GM10266 (cell line): ENCODE results near the gene NAGA.

Experiments used
- DNase-seq: peaks from one replicate; pipeline ENCODE4 v3.0.0; 2012; ENCODE audit errors: extremely low spot score
- CTCF ChIP-seq: IDR thresholded peaks from 2 replicates; pipeline ENCODE4 v1.5.1; 2012; ENCODE audit warnings: mild to moderate bottlenecking, low read depth; ENCODE audit not compliant: control insufficient read depth, insufficient read depth; ENCODE audit errors: missing control alignments

Gene NAGA

GRCh38 chr22:42066937-42067336 lies 3.7 kb downstream of the NAGA start:
- no peak for TF ChIP-seq CTCF
- no peak for DNase-seq

DNA sequence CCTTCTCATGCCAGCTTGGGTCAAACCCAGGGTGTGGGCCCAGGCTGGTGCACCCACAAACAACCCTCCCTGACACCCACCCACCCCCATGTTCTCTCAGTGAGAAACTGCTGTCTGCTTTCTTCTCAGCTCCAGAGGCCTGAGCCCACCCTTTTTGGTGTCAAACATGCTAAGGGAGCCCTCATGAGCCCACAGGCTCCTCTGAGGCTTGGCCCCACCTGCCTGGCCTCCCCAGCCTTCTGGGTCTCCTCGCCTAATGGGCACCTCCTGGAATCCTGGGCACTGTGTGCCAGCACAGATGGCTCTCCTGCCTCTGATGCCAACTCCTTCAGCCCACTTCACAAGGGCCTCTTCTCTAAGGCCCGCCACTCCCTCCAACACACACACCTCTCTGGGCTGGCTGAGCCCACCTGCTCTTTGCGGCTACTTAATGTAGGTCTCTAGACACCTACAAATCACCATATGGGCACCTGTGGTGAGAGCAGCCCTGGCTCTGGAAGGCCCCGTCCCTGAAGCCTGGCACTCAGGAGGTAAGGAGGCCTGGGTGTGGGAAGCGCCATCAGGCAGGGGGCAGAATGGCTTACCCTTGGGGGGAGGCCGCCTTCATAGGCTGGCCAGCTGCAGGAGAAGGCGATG lies 4.4 kb downstream of the NAGA start:
- no peak for TF ChIP-seq CTCF

GRCh38 chr22:42065438-42066125 lies 5.0 kb downstream of the NAGA start:
- TF ChIP-seq CTCF, result no peak
- DNase-seq, result no peak

More for the DNA sequence above, 4.4 kb downstream of the NAGA start:
- no peak for DNase-seq

DNA sequence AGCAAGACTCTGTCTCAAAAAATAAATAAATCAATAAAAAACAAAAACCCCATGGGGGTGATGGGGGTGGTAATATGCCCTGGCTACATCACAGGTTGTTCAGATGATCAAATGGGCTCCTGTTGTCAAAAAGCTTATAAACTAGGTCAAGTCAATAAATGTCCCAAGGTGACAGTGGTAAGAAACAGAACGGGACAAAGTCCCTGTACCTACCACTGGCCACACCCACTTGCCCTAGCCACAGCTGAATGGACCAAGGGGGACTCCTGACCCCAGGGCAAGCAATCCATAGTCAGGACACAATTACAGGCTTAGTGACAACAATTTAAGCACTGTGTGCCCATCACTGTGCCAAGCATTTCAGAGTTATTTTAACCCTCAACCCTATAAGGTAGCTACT lies 6.0 kb downstream of the NAGA start:
- TF ChIP-seq CTCF, result no peak
- no peak for DNase-seq

DNA sequence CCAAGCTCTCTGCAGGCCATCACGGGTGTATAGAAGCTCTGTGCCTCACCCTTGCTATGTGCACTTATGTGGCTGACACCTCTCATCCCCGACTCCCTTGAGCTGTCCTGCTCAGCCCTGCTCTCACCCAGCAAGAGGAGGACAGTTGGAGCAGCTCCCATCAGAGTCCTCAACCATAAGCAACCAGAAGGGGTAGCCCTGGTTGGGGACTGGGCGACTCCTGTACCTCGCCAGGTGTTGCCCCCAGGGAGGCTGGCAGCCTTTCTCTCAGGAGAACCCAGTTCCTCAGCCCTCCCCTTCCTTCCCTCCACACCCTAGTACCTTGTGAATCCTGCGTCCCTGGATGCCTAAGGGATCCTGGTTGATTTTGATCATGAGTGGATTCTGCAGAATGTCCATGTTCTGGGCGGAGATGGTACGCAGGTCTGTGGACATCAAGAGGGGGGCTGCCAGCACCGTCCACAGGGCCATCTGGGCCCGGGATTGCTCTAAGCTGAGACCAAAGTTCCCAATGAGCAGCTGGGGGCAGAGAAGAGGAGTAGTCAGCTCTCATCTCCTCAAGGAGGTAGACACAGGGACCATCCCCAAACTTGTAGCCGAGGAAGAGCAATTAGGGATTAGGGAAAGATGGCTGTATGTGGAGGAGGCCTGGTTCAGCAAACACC lies 8.0 kb downstream of the NAGA start:
- no peak for DNase-seq
- no peak for TF ChIP-seq CTCF

DNA sequence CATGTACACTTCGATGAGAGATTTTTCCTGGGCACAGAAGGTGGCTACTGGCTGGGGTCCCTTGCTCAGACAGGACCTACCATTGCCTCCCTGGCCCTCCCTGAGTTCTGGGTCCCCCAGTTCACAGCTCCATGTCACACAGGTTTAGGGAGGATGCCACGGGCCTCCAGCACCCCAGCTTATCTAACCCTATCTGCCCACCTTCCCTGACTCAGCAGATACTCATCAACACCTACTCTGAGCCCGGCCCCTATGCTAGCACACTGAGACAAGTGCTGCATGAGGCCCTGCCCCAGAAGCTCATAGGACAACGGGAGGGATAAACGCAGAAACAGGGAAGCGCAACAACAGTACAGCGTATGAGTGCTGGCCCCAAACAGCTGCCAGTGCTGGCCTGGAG lies 9.6 kb downstream of the NAGA start:
- TF ChIP-seq CTCF, result no peak
- DNase-seq, result no peak

GRCh38 chr22:42060489-42060888 lies 10.1 kb downstream of the NAGA start:
- TF ChIP-seq CTCF, result no peak
- DNase-seq, result no peak
